SK-N-MC (cell line): ENCODE measurements around the gene COL27A1.

ENCODE experiments used
- DNase-seq: peaks from one replicate; pipeline ENCODE4 v3.0.0-alpha.2; 2011; ENCODE audit warnings: low read depth, low spot score
- H3K27ac ChIP-seq: fragments of 200-600 bp; sonication (generic); 2 replicates; pipeline ENCODE4 v1.5.1; 2016; ENCODE audit warnings: mixed run types
- H3K36me3 ChIP-seq: fragments of 200-600 bp; sonication (generic); 2 replicates; pipeline ENCODE4 v1.6.1; 2017; ENCODE audit warnings: antibody characterized with exemption, low read length, mixed read lengths; ENCODE audit not compliant: insufficient read depth
- H3K4me3 ChIP-seq: fragments of 200-600 bp; sonication (generic); 2 replicates; pipeline ENCODE4 v1.5.1; 2016
- H3K9ac ChIP-seq: fragments of 200-600 bp; sonication (generic); 2 replicates; pipeline ENCODE4 v1.8.0; 2017; ENCODE audit warnings: mixed run types, mixed read lengths; ENCODE audit not compliant: insufficient read length
- H3K9me3 ChIP-seq: fragments of 200-600 bp; sonication (generic); 2 replicates; pipeline ENCODE4 v1.6.1; 2017; ENCODE audit warnings: low read depth, mild to moderate bottlenecking, antibody characterized with exemption, low read length, moderate library complexity, mixed read lengths
- EZH2 ChIP-seq: fragments of 200-600 bp; sonication (generic); IDR thresholded peaks from one replicate; pipeline ENCODE4 v1.6.1; 2017; ENCODE audit warnings: antibody characterized with exemption
- FOXP2 ChIP-seq: optimal IDR thresholded peaks from 2 replicates; pipeline ENCODE3; 2011; ENCODE audit warnings: mild to moderate bottlenecking, moderate library complexity; ENCODE audit not compliant: insufficient read depth; ENCODE audit errors: extremely low read length, control extremely low read depth
- POLR2AphosphoS5 ChIP-seq: IDR thresholded peaks from 2 replicates; pipeline ENCODE4 v1.6.1; 2012; ENCODE audit warnings: mild to moderate bottlenecking, low read depth, low read length, borderline replicate concordance

The COL27A1 gene

DNA sequence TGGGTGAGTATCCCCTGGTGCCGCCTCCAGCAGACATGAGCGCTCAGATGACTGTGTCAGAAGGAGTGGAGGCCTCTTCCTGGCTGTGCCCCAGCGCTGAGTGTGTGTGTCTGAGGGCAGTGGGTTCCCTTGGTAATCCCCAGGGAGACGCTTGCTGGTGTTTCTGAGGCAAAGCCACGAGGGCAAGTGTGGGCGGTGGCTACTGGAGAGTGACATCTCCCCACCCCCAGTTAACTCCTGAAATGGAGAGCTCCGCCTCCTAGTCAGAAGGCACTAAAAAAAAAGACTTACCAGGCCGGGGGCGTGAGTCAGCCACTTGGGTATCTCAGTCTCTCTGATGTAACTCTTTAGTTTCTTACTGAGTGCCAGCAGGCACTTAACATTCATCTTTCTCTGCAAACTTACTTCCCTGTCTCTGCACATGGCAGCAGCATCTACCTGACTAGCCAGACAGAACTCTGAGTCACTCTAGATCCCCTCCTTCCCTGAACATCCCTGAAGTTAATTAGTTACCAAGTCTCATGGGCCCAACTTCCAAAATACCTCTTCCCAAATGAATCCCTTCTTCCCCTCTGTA is 193.7 kb downstream of the COL27A1 start:
- Histone ChIP-seq H3K36me3 (peaks cover 74% of the 10 kb centered on the region; the same call in 1 of the 2 replicates), H3K9ac (peak overlapping the region; percentile 51), H3K9me3 (no peaks in the 10 kb centered on the region), H3K4me3 (peak overlapping the region; percentile 18; the same call in 1 of the 2 replicates), H3K27ac (peak overlapping the region; percentile 85)
- peak; percentile 42 for DNase-seq
- TF ChIP-seq FOXP2 (no peak), POLR2AphosphoS5 (no peak), EZH2 (no peak)

DNA sequence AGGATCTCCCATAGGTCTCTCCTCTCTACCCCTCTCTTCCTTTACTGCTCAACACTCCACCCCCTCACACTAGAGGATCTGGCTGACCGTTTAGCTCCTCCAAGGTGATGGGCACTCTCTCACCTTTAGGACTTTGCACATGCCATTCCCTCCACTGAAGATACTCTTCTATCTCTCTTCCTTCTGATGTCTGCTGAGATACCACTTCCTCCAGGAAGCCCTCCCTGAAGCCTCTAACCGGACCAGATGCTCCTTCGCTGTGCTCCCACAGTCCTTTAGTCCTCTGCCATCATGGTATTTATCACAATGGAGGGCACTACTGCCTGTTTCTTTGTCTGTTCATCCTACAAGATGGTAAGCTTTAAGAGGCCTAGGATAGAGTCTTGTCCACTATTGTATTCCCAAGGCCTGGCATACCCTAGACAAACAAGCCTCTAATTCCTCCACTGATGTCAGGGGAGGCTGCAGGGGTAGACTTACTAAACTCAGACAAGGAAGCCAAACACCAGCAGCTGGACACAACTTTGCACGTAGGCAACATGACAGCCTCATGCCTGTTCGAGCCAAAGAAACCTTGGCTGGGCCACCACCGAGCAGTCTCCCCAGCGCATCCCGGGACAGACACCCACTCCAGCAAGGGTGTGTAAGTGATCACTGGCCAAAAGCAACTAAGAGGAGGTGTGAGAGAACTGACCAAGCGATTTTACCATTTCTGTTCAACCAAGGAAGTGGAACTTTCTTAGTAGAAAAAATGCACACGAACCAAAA is 194.6 kb downstream of the COL27A1 start:
- Histone ChIP-seq H3K27ac (peak overlapping the region; percentile 85), H3K9me3 (no peaks in the 10 kb centered on the region), H3K9ac (peak overlapping the region; percentile 51), H3K4me3 (no peak overlapping the region), H3K36me3 (peaks cover 67% of the 10 kb centered on the region; the same call in 1 of the 2 replicates)
- no peak for TF ChIP-seq POLR2AphosphoS5
- no peak for TF ChIP-seq FOXP2
- no peak for TF ChIP-seq EZH2
- DNase-seq: no peak

DNA sequence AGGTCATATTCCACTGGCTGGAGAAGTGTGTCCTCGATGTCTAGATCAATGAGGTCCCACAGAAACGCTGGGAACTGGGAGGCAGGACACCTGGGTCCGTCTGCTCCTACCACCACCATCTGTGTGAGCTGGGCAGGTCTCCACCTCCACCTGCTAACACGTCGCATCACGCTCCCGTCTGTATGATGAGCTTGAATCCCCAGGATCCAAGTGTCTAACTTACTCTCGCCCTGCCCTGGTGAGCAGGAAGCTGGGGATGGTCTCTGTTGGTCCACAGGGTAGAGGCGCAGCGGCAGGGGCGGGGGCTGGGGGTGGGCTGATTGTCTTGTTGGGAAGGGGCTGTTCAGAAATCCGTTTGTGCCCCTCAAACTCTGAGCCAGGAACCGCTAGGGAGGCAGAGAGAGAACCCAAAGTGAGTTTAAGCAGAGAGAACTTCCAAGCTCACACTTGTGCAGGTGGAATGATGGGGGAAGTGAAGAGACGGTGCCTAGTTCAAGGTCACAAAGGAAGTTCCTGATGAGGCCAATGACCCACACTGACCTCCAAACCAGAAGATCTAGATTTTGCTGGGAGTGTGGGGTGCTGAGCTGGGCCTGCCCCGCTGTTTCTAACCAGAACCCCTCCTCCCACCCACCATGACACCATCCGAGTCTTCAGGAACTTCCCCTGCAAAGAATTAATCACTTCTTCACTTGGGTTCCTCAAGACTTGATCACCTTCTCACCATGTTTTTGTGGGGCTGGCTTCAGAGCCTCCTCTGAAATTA is 195.5 kb downstream of the COL27A1 start:
- Histone ChIP-seq H3K9ac (no peak overlapping the region), H3K9me3 (no peaks in the 10 kb centered on the region), H3K27ac (no peak overlapping the region), H3K36me3 (peaks cover 66% of the 10 kb centered on the region; the same call in 1 of the 2 replicates), H3K4me3 (no peak overlapping the region)
- DNase-seq: no peak
- TF ChIP-seq POLR2AphosphoS5 (no peak), FOXP2 (no peak), EZH2 (no peak)

DNA sequence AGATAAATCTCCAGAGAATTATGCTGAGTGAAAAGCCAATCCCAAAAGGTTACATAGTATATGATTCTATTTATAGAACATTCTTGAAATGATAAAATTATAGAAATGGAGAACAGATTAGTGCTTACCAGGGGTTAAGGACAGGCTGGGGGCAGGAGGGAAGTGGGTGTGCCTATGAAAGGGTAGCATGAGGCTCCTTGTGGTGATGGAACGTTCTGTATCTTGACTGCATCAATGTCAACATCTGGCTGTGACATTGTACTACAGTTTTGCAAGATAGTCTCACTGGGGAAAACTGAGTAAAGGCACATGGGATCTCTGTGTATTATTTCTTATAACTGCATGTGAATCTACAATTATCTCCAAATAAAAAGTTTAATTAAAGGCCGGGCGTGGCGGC is 196.6 kb downstream of the COL27A1 start:
- H3K36me3 ChIP-seq: peaks cover 66% of the 10 kb centered on the region; the same call in 1 of the 2 replicates
- H3K27ac ChIP-seq: no peak overlapping the region
- H3K4me3 ChIP-seq: no peak overlapping the region

DNA sequence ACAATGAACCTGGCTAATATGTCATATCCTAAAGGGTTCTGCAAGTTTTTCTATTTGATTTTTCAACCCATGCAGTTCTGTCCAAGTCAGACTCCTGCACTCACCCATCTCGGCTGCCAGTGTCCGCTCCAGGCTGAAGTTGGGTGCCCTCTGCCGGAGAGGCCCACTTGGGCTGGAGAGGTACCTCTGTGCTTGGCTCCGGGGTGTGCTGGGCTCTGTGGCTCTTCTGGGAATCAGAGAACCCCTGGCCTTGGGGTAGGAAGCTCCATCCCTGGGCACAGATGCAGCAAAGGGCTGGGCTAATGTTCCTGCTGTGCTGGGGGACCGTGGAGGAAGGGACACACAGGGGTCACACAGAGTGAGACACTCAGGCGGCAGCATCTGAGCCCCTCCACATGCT is 200.5 kb downstream of the COL27A1 start:
- Histone ChIP-seq H3K27ac (no peak overlapping the region), H3K9me3 (no peaks in the 10 kb centered on the region), H3K9ac (no peak overlapping the region), H3K4me3 (no peak overlapping the region), H3K36me3 (peaks cover 67% of the 10 kb centered on the region; the same call in 1 of the 2 replicates)
- TF ChIP-seq POLR2AphosphoS5 (no peak), EZH2 (no peak), FOXP2 (no peak)
- no peak for DNase-seq

More for the DNA sequence above, 196.6 kb downstream of the COL27A1 start:
- no peak for DNase-seq
- Histone ChIP-seq H3K9me3 (no peaks in the 10 kb centered on the region), H3K9ac (no peak overlapping the region)
- no peak for TF ChIP-seq POLR2AphosphoS5
- TF ChIP-seq FOXP2: no peak
- TF ChIP-seq EZH2: no peak

DNA sequence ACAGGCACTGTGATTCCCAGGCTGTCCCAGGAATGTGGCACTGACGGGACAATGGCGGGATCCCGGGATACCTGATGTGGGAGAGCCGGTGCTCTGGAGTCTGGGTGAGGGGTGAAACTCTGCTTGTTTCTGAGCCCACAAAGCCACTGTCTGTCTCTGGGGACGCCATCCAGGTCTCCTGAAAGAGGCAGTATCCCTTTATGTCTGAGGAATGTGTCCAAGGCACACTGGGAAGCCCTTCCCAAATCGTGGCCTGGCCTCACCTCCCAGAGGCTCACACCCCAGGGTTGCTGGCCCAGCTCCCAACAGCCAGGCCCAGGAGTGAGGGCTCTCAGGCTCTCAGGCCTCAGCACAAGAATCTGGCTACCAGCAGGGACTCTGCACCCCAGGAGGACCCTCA is 201.5 kb downstream of the COL27A1 start:
- H3K9ac ChIP-seq: no peak overlapping the region
- no peak for DNase-seq
- H3K9me3 ChIP-seq: no peaks in the 10 kb centered on the region
- peaks cover 74% of the 10 kb centered on the region; the same call in 1 of the 2 replicates for H3K36me3 ChIP-seq
- TF ChIP-seq POLR2AphosphoS5 (no peak), EZH2 (no peak), FOXP2 (no peak)
- no peak overlapping the region for H3K4me3 ChIP-seq
- H3K27ac ChIP-seq: no peak overlapping the region

DNA sequence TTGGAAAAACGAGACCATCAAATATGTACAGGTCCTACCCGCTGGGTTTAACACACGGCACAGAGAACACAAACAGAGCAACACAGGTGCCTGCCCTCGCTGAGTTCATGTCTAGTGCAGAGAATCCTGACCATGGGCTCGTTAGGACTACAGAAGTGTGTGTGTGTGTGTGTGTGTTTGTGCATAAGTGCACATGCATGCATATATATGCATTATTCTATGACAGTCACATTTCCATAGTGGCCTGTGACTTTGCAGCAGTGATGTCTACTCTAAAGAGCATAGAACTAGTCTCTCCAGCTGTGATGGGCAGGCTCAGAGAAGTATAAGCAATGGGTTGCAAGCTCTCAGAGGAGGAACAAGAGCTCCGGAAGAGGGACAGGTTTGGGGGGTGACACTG is 202.0 kb downstream of the COL27A1 start:
- Histone ChIP-seq H3K36me3 (peaks cover 74% of the 10 kb centered on the region; the same call in 1 of the 2 replicates), H3K4me3 (no peak overlapping the region), H3K27ac (no peak overlapping the region), H3K9me3 (no peaks in the 10 kb centered on the region), H3K9ac (no peak overlapping the region)
- TF ChIP-seq EZH2 (no peak), POLR2AphosphoS5 (no peak), FOXP2 (no peak)
- no peak for DNase-seq

DNA sequence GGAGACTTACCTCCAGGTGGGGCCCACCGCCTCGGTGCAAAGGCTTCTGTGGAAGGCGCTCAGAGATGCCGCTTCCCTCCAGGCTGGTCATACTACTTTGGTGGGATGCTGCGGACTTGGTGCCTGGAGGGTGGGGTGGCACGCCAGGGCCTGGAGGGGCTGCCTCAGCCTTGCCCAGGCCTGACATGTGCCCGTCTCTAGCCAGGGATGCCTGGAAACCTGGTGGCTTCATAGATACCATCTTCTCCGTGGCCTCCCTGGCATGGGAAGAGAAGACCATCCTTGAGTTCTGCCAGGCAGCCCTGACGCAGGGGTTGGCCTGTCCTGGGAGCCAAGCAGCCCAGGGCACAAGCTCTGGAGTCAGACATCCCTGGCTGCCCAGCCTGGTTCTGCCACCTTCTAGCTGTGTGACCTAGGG is 202.6 kb downstream of the COL27A1 start:
- Histone ChIP-seq H3K27ac (no peak overlapping the region), H3K36me3 (peaks cover 76% of the 10 kb centered on the region; the same call in 1 of the 2 replicates), H3K9ac (no peak overlapping the region), H3K4me3 (no peak overlapping the region), H3K9me3 (no peaks in the 10 kb centered on the region)
- no peak for DNase-seq
- TF ChIP-seq EZH2 (no peak), POLR2AphosphoS5 (no peak), FOXP2 (no peak)
